ENCODE results near the gene APOH.

The APOH gene

GRCh38 chr17:66234611-66235010 is 5.4 kb upstream of the APOH start:
- no peak for DNase-seq (ENCODE audit: low spot score)

- no peak for DNase-seq (ENCODE audit: low spot score)
Observed at GRCh38 chr17:66233023-66233753, 4.0 kb upstream of the APOH start.

DNA sequence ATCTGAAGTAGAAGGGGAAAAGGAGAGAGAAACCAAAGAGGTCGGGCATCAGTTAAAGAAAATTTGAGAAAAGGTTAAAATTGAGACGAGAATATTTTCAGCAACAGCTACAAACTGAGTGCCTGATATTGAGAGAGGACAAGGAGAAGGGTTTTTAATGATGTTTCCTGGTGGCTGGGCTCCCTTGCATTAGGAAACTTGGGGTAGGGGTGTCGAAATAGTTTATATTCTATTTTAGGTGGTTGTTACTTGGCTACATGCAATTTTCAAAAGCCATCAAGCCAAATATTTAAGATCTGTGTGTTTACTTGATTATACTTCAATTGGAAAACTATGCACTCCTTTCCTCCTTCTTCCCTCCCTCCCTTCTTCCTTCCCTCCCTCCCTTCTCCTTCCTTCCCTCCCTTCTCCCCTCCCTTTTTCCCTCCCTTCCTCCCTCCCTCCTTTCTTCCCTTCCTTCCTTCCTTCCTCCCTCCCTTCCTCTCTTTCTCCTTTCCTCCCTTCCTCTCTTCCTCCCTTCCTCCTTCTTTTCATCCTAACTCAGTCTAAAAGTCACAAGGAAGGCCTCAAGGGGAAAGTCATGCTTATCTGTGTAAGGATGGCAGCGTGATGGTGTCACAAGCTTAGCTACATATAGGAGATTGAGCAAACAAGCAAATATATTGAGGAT is 1.8 kb upstream of the APOH start:
- DNase-seq (ENCODE audit: low spot score): no peak

DNA sequence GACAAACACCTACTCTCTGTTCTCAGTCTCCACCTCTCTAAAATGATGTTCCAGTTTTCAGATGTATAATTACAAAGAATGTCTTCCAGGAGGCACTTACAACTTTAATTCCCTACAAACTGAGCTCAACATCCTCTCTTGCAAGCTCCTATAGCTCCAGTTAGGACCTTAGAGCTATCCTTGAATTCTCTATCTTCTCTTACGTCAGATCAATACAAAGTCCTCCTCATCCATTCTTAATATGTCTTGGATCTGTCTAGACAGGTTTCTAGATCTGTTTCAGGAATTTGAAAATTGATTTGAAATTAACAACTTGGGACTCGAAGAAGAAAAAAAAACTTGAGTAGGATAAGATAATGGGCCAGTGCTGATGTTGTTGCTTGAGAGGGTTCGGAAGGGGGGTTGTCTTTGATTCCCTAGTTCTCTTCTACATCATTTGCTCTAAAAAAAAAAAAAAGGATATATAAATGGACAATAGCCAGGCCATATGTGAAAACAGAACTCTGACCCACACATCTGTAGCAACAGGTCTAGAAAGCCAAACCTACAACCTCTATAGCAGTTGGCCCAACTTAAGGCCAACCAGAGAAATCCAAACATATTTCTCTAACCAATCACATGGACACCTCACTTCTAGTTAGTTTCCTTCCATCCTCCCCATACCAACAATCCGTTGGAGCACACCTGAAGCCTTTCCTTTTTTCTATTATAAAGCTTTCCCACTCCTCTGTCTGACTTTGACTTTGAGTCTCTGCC is 746 bp upstream of the APOH start:
- DNase-seq (ENCODE audit: low spot score): no peak

DNA sequence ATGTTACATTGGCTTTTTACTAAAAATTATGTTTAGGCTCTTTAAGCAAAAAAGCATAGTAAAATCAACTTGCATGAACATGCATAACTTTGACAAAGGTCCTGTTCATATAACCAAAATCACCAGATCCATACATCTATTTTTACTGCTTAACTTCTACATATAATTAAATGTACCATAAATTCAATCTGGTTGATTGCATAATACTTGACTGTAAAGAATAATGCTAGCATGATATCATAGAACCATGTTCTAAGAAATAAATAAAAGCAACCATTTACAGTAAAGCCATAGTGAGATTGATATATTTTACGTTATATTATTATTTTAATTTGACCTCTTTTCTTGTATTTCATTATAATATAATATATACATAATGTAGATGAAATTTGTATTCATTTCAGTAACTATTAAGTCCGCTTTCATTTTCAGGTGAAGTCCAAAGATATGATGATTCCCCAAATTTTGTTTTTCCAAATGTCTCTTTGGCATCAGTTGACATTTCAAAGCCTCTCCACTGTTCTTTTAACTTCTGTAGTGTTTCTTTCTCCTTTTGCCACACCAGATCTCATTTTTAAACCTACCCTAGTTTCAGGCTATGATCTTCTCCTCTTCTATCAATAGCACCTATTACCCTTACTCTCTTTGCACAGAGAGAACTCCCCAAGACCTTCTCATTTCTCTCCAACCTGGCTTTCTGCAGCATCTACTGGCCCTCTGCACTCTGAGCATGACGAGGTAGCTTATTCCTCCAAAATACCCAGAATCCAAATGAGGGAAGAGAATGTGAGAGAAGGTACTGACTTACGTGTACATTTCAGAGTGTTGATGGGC is 1.8 kb downstream of the APOH start:
- no peak for DNase-seq (ENCODE audit: low spot score)

DNA sequence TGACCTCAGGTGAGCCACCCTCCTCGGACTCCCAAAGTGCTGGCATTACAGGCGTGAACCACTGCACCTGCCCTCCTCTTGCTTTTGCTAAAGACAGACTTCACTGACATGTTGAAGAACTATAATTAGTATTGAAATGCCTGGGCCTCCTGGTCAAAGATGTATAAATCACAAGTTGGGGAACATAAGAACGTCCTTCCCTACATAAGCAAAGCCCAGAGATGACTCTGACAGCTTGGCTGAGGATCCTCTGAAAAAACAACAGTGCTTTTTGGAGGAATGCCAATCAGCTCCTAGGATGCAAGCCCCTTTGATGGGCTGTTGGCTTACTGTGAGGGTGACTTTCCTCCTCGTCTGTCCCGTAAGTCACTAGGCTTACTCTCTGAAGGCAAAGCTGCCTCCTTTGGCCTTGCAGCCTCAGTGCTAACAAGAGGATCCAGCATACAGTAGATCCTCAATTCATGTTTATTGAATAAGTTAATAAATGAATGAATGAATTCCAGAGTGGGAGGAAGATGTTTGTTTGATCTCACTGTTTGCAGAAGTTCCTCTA is 6.3 kb downstream of the APOH start:
- no peak for DNase-seq (ENCODE audit: low spot score)

DNA sequence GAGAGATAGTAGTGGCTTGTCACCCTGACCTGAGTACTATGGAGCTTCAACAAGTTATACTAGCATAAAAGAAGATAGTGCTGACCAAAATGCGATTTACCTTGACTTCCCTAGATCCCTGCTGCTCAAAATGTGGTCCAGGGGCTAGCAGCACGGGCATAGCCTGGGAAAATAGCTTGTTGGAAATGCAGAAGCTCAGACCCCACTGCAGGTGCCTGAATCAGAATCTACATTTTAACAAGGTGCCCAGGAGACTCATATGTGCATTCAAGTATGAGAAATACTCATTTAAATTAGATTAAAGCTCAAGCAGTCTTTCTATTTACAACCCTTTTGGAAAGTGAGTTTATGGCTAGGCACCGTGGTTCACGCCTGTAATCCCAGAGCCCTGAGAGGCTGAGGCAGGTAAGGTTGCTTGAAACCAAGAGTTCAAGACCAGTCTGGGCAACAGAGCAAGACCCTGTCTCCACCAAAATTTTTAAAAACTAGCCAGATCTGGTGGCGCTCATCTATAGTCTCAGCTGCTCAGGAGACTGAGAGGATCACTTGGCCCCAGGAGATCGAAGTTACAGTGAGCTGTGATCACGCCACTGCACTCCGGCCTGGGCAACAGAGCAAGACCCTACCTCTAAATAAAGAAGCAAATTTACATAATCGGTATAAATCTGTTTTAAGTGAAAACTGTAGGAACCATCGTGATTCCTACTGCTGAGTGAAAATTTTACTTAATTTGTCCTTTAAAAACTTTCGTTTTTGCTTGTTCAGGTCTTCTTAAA is 7.3 kb downstream of the APOH start:
- DNase-seq (ENCODE audit: low spot score): no peak

DNA sequence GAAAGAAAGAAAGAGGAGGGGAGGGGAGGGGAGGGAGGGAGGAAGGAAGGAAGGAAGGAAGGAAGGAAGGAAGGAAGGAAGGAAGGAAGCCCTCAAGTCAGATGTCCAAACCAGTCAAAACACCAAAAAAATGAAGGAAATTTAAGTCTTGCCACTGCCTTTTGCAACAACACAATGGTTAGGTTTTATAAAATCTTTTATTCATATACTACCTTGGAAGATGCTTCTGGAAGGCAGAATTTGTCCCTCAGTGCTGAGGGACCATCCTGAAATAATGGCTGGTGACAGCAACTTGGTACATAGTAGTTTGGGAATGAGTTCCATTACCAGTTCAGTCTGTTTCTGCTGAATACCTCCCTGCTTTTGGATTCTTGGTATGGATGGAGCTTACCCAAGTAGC is 7.9 kb downstream of the APOH start:
- no peak for DNase-seq (ENCODE audit: low spot score)

GRCh38 chr17:66220079-66220835 is 9.0 kb downstream of the APOH start:
- no peak for DNase-seq (ENCODE audit: low spot score)

GRCh38 chr17:66215529-66215911 is 13.7 kb downstream of the APOH start:
- no peak for DNase-seq (ENCODE audit: low spot score)

DNA sequence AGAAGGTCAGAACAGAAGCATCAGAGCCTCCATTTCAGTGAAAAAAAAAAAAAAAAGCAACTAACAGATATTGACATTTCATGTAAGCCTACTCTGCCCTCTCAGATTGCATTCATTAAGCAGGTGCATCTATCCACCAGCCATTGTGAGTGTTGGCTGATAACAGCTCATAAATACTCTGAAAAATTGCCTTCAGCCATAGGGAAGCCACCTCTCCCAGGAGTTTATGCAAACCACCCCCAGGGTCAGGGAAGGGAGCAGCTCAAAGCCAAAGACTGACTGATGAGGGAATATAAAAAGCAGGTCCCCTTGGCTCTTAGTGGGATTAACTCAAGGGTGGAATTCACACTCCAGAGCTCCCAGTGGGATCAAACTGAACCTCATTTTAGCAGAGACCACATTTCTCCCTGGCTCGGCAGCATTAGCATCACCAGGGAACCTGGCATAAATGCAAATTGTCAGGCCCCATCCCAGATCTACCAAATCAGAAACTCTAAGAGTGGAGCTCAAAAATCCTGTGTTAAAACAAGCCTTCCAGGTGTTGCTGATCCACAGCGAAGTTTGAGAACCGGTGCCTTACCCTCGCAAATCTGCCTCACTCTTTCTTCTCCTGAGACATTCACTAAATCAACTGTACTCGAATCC is 14.2 kb downstream of the APOH start:
- no peak for DNase-seq (ENCODE audit: low spot score)

- no peak for DNase-seq (ENCODE audit: low spot score)
Observed at GRCh38 chr17:66211047-66211810, 18.0 kb downstream of the APOH start.

GRCh38 chr17:66210208-66210574 is 19.0 kb downstream of the APOH start:
- DNase-seq (ENCODE audit: low spot score): no peak

DNA sequence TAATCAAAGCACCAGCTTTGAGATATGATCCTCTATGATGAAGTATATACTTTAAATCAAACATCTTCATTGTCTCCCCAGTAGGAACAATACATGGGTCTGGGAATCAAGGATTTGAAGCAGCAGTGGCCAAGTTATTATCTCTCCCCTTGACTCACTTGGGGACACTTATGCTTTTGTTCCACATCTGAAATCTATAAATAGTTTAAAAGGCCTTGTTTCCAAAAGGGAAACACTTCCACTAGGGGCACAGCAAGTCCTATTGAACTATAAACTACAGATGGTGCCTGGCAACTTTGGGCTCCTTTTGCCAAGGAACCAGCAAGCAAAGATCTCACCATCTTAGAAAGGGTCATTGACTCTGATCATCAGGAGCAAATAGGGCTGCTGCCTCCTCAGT is 21.3 kb downstream of the APOH start:
- no peak for DNase-seq (ENCODE audit: low spot score)

DNA sequence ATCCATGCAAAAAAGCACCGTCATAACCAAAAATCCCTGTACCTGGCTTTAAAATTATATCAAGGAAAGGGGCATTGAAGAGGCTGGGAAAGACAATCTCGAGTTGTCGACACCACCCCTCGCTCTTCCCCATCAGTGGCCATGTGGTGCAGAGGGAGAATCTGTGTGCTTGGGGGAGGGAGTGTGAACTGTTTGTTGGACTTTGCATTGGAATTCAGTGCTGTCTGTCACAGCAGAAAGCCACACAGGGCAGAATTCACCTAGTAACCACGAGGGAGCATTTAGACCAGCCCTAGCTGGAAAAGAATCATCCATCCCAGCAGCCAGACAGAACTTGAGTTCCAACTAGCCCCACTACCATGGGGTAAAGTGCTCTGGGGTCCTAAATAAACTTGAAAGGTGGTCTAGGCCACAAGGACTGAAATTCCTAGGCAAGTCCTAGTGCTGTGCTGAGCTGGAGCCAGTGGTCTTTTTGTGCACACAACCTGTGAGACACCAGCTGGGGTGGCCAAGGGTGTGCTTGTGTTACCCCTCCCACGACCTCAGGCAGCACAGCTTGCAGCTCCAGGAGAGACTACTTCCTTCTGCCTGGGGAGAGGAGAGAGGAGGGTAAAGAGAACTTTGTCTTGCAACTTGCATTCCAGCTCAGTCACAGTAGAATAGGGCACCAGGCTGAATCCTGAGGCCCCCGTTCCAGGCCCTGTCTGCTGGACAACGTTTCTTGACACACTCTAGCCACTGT is 25.8 kb downstream of the APOH start:
- no peak for DNase-seq (ENCODE audit: low spot score)

DNA sequence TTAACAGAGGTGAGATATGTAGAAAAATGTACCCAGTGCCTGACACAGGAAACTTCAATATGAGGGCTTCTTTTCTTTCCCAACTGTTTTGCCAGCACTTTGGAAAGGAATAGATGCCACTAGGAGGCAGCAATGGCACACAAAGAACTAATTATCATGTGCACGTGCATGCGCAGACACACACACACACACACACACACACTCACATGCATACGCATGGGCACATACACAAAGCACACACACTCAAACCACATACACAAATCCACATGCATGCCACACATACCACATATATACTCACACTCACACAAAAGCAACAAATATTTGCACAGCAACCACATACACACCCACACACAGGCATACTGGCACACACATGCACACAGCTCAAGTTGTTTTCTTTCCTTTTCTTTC is 28.5 kb downstream of the APOH start:
- DNase-seq (ENCODE audit: low spot score): peak; percentile 79

DNA sequence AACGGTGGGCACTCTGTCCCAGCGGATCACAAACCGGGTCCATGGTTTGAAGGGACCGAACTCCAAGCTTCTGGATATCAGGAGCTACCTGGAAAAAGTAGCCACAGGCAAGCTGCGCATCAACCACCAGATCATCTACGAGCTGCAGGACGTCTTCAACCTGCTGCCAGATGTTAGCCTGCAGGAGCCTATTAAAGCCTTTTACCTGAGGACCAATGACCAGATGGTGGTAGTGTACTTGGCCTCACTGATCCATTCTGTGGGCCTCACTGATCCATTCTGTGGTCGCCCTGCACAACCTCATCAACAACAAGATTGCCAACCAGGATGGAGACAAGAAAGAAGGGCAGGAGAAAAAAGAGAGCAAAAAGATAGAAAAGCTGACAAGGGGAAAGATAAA is 31.0 kb downstream of the APOH start:
- DNase-seq (ENCODE audit: low spot score): no peak

DNA sequence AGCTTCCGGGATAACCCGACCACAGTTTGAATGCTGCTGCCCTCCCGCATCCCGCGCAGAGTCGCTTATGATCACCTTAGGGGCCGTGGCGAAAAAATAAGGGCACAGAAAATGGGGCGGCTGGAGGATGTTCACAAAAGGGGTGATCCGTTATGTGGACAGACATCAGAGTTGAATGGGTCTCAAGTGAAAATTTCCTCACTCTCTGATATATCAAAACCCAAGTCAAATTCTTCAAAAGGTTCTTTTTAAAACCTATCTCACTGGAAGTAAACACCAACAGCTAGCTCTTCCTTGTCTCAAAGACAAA is 36.9 kb downstream of the APOH start:
- no peak for DNase-seq (ENCODE audit: low spot score)
